ENCODE measurements around the gene KCNJ18. TPM values are rescaled to one million over a fixed set of nuclear protein-coding genes. Genes with fewer than 3 reads are reported as not detected.
"Not testable (repeated sequence)": the region's sequence is repeated elsewhere in the genome, so short reads cannot be mapped to it uniquely, and the experiment has no call there.

KCNJ18 gene
- total RNA-seq, 1 experiment from 2014 or later: not detected

DNA sequence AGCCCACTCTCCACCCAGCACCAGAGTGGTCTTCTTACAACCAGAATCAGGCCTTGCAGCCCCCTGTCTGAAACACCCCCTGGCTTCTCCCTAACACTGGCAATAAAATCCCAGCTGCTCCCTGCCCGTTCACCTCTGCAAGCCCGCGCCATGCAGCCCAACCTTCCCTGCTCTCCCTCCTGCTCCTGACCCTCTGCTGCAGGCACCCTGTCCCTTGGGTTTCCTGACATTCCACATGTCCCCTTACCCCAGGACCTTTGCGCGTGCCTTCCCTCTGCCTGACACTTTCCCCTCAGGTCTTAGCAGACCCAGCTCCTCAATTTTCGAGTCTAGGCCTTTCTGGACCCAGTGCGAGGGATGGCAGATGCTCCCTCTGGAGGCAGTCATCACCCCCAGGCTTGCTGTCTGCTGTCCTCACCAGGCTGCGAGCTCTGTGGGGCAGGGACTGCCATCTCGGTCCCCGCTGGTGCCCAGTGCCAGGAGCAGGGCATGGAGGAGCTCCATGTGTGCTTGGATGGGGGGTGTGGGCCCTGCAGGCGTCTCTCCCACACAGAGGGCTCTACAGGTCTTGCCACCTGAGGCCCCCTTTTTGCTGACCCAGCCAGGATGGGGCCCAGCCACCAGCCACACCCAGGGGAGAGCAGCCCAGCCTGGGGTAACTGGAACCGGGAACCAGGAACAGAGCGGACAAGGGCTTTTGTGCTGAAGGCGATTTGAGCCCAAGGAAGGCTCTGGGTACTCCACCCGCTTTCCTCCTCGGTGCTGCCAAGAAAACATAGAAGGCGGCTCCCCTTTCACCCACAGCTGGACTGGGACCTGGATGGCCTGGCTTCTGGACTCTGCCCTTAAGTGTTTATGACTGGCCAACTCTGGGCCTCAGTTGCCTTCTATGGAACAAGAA, 15.6 kb downstream of the KCNJ18 start:
- in situ Hi-C loops (cut with HindIII; ENCODE audit: low pct_unique_long_range_greater_than_20kb, low sequenced_read_pairs); DNase-seq (ENCODE audit: low read depth, low spot score): not testable (repeated sequence)

DNA sequence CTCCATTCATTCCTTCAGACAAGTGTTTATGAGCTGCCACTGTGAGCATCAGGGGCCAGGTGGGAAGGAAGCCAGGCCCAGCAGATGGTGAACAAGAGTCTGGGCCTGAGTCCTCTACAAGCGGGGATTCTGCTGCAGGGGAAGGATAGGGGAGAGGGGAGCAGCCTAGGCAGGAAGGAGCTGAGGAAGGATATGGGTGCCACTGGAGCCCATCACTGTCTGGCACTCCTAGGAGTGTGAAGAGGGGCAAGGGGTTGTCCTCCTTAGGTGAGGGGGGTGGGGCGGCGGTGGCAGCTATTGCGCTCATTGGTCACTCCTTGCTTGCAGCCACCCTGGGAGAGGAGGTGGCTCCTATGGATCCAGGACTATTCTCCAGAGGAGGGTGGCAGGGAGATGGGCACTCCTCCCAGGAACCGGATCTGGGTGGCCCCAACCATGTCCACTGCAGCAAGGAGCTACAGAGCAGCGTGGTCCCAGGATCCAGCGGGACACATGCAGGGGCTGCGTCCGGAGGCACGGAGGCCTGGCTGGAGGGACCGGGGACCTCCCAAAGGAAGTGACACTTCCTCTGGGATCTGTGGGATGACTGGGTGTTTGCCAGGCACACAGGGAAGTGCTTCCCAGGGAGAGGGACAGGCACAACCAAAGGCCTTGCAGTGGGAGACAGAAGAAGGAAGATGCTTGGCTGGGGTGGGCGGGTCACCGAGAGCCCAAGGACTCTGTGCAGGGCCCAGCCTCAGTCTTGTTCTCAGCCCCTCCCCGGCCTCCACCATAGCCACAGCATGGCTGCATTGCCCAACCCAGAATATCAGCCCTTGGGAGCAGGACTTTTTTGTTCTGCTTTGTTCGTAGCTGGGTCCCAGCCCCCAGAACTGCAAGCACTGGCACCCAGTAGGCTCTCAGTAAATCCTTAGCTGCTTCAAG, 16.6 kb downstream of the KCNJ18 start:
- in situ Hi-C loops (cut with HindIII; ENCODE audit: low pct_unique_long_range_greater_than_20kb, low sequenced_read_pairs); DNase-seq (ENCODE audit: low read depth, low spot score): not testable (repeated sequence)

- in situ Hi-C loops (cut with HindIII; ENCODE audit: low pct_unique_long_range_greater_than_20kb, low sequenced_read_pairs); DNase-seq (ENCODE audit: low read depth, low spot score): not testable (repeated sequence)
These were observed 17.7 kb downstream of the KCNJ18 start for GRCh38 chr17:21709994-21710393.

DNA sequence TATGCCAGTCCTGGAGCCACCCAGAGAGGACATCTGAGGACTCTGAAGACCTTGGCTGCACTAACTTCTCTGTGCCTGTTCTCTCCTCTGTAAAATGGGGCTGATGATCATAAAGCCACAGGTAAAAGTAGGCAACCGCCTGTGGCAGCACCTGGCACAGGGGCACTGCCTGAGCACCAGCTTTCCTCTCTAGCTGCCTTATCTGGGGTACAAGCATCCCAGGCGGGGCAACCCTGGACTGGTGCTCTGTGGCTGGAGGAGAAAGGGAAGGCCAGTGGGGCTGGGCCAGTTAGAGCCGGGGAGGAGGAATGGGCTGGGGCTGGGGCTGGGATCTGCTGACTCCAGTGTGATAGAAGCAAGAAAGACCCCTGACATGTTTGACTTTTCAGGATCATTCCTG, 18.2 kb downstream of the KCNJ18 start:
- in situ Hi-C loops (cut with HindIII; ENCODE audit: low pct_unique_long_range_greater_than_20kb, low sequenced_read_pairs); DNase-seq (ENCODE audit: low read depth, low spot score): not testable (repeated sequence)

GRCh38 chr17:21711182-21711581, 18.9 kb downstream of the KCNJ18 start:
- in situ Hi-C loops (cut with HindIII; ENCODE audit: low pct_unique_long_range_greater_than_20kb, low sequenced_read_pairs): no loop called here
- no peak for DNase-seq (ENCODE audit: low read depth, low spot score)

DNA sequence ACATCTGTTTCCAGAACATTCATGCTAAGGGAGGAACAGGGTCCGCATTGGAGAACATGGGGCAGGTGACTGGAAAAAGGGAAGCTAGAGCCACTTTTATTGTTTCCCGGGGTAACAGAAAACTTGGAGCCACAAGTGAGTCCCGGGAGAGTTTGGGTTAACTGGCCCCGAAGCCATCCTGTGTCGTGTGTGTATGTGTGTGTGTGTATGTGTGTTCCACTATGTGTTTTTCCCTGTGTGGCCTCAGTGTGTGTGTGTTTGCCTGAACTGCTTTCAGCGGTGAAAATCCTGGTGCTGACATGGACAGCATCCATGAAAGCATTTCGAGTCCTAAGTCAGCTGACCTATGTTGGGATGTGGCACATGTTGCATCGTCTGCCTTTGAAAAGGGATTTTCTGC, 20.7 kb downstream of the KCNJ18 start:
- in situ Hi-C loops (cut with HindIII; ENCODE audit: low pct_unique_long_range_greater_than_20kb, low sequenced_read_pairs); DNase-seq (ENCODE audit: low read depth, low spot score): not testable (repeated sequence)

DNA sequence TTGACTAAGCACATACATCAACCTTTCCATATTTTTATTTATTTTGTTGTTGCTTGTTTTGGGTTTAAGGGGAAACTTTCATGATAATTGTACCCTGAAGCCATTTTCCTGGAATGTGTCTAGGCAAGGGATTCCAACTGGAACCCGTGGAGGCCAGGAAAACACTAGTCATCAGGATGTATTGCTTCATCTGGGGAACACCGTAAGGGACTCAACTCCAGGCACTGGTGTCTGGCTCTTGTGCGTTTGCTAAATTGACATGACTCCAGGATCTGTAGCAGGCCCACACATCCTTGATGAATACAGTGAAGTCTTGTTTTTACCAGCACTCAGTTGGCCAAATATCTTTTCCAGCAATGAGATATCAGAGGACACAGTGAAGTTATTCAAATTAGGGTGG, 21.3 kb downstream of the KCNJ18 start:
- DNase-seq (ENCODE audit: low read depth, low spot score); in situ Hi-C loops (cut with HindIII; ENCODE audit: low pct_unique_long_range_greater_than_20kb, low sequenced_read_pairs): not testable (repeated sequence)

DNA sequence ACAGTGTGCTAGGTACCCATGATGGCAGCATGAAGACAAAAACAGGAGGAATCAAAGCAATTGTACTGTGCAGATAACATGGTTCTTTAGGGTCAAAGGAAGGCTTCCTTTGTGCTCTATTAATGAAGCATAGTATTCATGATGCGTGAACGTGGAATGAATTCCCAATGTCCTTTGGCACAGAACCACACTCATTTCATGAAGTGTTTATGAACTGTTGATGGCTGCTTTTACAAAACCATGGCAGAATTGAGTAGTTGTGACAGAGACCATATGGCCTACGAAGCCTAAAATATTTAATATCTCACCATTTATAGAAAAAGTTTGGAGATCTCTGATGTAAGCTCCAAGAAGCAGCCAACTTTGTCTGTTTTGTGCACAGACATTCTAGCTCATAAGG, 22.4 kb downstream of the KCNJ18 start:
- in situ Hi-C loops (cut with HindIII; ENCODE audit: low pct_unique_long_range_greater_than_20kb, low sequenced_read_pairs); DNase-seq (ENCODE audit: low read depth, low spot score): not testable (repeated sequence)

DNA sequence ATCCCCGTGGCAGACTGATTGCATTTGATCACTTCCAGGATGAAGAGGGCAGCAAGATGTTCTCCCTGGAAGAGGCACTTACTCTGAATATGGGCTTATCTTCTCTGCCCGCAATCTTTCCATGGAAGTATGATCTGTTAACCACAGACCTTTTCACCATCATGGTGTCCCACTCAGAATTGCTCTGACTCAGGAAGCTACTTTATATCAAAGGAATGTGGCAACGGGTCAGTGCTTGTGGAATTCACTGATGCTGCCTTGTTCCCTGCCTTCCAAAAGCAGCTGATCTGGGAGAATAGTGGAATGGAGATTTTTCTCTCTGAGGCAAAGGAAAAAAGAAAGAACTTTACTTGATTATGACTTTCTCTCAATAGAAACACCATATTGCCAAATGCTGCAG, 23.6 kb downstream of the KCNJ18 start:
- DNase-seq (ENCODE audit: low read depth, low spot score); in situ Hi-C loops (cut with HindIII; ENCODE audit: low pct_unique_long_range_greater_than_20kb, low sequenced_read_pairs): not testable (repeated sequence)

DNA sequence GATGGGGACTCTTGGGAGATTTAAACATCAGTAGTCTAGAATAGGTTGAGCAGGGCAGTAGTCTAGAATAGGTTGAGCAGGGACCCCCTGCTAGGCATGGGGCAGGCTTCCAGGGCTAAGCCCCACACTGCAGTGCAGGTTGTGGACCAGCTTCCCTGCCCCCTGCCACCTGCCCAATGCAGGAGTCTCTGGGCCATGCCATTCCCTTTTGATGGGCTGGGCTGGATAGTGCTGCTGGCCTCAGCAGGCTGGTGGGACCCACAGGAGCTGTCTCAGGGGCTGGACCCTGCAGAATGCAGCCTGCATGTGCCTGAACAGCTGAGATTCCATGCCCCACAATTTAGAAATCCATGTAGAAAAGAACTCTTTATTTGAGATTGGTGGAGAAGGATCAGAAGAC, 26.6 kb downstream of the KCNJ18 start:
- DNase-seq (ENCODE audit: low read depth, low spot score); in situ Hi-C loops (cut with HindIII; ENCODE audit: low pct_unique_long_range_greater_than_20kb, low sequenced_read_pairs): not testable (repeated sequence)

DNA sequence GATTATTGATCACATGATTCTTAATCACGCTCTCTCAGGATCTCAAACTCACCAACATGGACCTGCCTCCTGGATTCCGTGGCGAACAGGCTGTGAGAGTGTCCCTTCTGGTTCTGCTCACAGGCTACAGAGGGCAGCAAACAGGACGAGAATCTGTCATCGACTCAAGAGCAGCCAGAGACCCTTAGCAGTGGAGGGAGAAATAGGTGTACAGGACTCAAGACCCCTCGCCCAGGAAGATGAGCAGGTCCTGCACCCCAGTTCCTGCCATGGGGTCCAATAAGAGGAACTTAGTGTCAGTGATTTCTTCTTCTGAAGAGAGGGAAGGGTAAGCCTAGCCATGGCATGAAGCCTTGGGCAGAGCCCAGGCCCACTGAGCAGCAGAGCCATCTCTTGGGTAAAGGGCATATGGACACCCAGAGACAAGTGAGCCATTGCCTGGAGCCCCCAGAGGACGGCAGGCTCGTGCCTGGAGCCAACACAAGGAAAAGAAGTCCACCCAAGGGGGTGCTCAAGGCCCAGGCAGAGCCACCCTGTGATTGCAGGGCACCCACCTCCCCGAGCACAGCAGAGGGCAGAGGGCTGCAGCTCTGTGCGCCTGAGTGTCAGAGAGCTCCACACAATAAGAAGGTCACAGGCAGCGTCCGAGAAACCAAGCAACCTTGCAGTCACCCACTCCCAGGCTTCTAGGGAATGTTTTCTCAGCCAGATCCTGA, 27.3 kb downstream of the KCNJ18 start:
- DNase-seq (ENCODE audit: low read depth, low spot score); in situ Hi-C loops (cut with HindIII; ENCODE audit: low pct_unique_long_range_greater_than_20kb, low sequenced_read_pairs): not testable (repeated sequence)

DNA sequence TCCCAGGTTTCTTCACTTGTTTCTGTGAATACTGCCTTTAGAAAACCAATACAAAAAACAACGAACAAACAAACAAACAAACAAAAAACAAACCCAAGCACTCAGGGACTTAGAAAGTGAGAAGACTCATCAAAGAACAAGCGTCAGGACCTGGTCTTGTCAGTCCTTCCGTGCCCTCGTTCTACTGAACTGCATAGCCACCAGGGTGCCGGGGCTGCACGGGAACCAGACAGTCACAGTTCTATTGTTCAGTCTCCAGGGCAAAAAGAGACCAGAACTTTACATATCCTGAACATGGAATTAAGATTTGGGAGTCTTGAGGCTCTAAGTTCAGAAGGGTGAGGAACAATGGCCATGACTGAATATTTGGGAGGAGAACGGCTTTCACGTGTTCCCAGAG, 28.2 kb downstream of the KCNJ18 start:
- in situ Hi-C loops (cut with HindIII; ENCODE audit: low pct_unique_long_range_greater_than_20kb, low sequenced_read_pairs); DNase-seq (ENCODE audit: low read depth, low spot score): not testable (repeated sequence)

DNA sequence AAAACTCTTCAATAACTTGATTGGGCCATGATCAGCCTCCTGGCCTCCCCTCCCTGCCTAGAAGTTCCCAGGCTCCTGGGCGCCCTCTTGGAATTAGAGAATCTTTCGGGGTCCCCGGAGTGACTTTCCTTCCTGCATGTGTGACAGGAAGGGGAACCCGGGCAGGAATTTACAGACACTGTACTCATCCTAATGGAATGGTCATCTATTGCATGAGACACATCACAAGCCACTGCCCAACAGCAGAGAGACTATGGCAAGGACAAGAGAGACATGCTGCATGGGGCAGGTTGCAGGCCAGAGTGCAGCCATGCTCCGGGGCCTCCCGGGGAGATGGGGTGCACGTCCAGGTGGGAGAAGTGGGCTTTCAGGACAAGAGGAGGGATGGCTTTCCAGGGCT, 29.9 kb downstream of the KCNJ18 start:
- DNase-seq (ENCODE audit: low read depth, low spot score); in situ Hi-C loops (cut with HindIII; ENCODE audit: low pct_unique_long_range_greater_than_20kb, low sequenced_read_pairs): not testable (repeated sequence)

GRCh38 chr17:21724216-21725006, 32.1 kb downstream of the KCNJ18 start:
- DNase-seq (ENCODE audit: low read depth, low spot score); in situ Hi-C loops (cut with HindIII; ENCODE audit: low pct_unique_long_range_greater_than_20kb, low sequenced_read_pairs): not testable (repeated sequence)

DNA sequence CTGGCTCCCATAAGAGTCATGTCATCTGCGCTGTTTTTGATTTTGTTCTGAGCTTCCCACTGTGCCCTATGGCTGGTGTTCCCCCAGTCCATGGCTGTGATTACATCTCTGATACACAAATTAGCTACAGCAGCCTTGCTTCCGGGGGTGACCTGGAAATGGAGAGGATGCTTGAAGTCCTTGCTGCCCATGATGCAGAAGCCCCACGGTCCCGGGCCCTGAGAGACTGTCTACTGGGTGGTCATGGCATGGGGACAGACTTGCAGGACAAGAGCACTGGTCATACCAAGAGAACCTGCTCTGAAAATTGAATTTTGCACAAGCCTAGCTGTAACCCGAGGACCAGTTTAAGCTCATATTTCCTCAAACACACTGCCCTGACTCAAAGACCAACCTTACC, 38.8 kb downstream of the KCNJ18 start:
- in situ Hi-C loops (cut with HindIII; ENCODE audit: low pct_unique_long_range_greater_than_20kb, low sequenced_read_pairs); DNase-seq (ENCODE audit: low read depth, low spot score): not testable (repeated sequence)

DNA sequence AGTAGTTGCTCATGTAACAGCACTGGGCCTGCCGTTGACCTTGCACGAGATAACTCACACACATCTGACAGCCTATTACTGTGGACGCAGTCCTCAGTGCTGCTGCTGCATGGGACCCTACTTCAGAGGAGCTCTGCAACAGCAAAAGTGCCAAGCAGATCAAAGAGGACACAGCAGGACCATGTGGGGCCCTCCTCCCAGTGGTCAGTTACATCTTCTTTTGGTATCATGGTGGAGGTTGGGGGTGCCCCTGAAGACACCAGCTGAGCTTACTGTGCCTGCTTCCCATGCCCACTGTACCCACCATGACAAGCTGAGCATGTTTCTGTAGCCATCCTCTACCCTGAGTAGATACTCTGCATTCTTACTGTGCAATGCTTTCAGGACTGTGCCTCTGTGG, 41.6 kb downstream of the KCNJ18 start:
- DNase-seq (ENCODE audit: low read depth, low spot score); in situ Hi-C loops (cut with HindIII; ENCODE audit: low pct_unique_long_range_greater_than_20kb, low sequenced_read_pairs): not testable (repeated sequence)

- in situ Hi-C loops (cut with HindIII; ENCODE audit: low pct_unique_long_range_greater_than_20kb, low sequenced_read_pairs); DNase-seq (ENCODE audit: low read depth, low spot score): not testable (repeated sequence)
These were observed 43.5 kb downstream of the KCNJ18 start for GRCh38 chr17:21735814-21736213.
